Natural killer cell (primary cell): ENCODE results near the gene CENATAC. TPM values are rescaled to one million over a fixed set of nuclear protein-coding genes. Genes with fewer than 3 reads are reported as not detected.

Source experiments
- ATAC-seq, 3 donors: fragments of 150-1000 bp in 2 of 3; fragments of 200-7000 bp in 1 of 3; cut with Tn5 transposase; 1 replicate in 1 of 3; 2 replicates in 2 of 3; pipeline ENCODE4 v1.10.0; 2021; ENCODE audit warnings: mild to moderate bottlenecking in 2 of 3, moderate library complexity in 2 of 3
- DNase-seq, 2 donors: peaks; one replicate each; pipeline versions ENCODE4 v3.0.0 to v3.0.0-alpha.2; 2013 to 2021; ENCODE audit warnings: mixed read lengths in 1 of 2
- H3K27ac ChIP-seq: one replicate; pipeline ENCODE4 v1.5.1; 2013; ENCODE audit warnings: mild to moderate bottlenecking, low read length
- H3K27me3 ChIP-seq: one replicate; pipeline ENCODE4 v1.6.1; 2013; ENCODE audit warnings: low read length; ENCODE audit not compliant: control insufficient read depth, insufficient read depth
- H3K36me3 ChIP-seq: one replicate; pipeline ENCODE4 v1.6.1; 2013; ENCODE audit warnings: low read length; ENCODE audit not compliant: control insufficient read depth, insufficient read depth
- H3K4me1 ChIP-seq: one replicate; pipeline ENCODE4 v1.6.1; 2013; ENCODE audit warnings: low read length; ENCODE audit not compliant: control insufficient read depth, insufficient read depth
- H3K4me3 ChIP-seq: one replicate; pipeline ENCODE4 v1.5.1; 2013; ENCODE audit warnings: low read length
- H3K9me3 ChIP-seq: one replicate; pipeline ENCODE4 v1.6.1; 2013; ENCODE audit warnings: low read length; ENCODE audit not compliant: control insufficient read depth, insufficient read depth
- H3K27ac Mint-ChIP-seq, 2 donors: one replicate each; pipeline ENCODE4 v1.8.0; 2022; ENCODE audit warnings: mild to moderate bottlenecking in 2 of 2, mixed read lengths in 2 of 2, moderate library complexity in 1 of 2
- H3K27me3 Mint-ChIP-seq, 2 donors: one replicate each; pipeline ENCODE4 v1.8.0; 2022; ENCODE audit warnings: low read depth in 2 of 2, mixed read lengths in 2 of 2
- H3K36me3 Mint-ChIP-seq: one replicate; pipeline ENCODE4 v1.8.0; 2022; ENCODE audit warnings: mixed read lengths
- H3K4me1 Mint-ChIP-seq, 2 donors: one replicate each; pipeline ENCODE4 v1.8.0; 2022; ENCODE audit warnings: mixed read lengths in 2 of 2
- H3K4me3 Mint-ChIP-seq: one replicate; pipeline ENCODE4 v1.8.0; 2022; ENCODE audit warnings: mild to moderate bottlenecking, moderate library complexity, mixed read lengths
- H3K9me3 Mint-ChIP-seq, 2 donors: one replicate each; pipeline ENCODE4 v1.8.0; 2022; ENCODE audit warnings: mixed read lengths in 2 of 2
- WGBS: methylation state at CpG from one replicate; pipeline ENCODE4 v1.1.7; 2013; ENCODE audit warnings: missing lambda C conversion rate; ENCODE audit not compliant: insufficient coverage; 5-methylcytosine and 5-hydroxymethylcytosine counted together
- intact Hi-C: fragments of 100-400 bp; cut with micrococcal nuclease; formaldehyde crosslinking; loops from one replicate; pipeline ENCODE4 v1.14.2; 2022
- total RNA-seq, 4 donors: library from RNA; stranded (reverse); fragments of 120-200 nt in 1 of 4; gene quantifications; one replicate each; pipeline versions ENCODE4 v1.2.3 to v1.2.4, GENCODE V29; 2013 to 2022
- TF ChIP-seq, protein P1 (sequence below): fragments of 200-600 bp; IDR thresholded peaks from one replicate; pipeline ENCODE4 v1.8.0; 2022; ENCODE audit warnings: antibody characterized with exemption

CENATAC gene
- total RNA-seq, 3 donors from 2014 or later (not counting 1 experiment from before 2014, with no cell fraction given): 121 to 143 (median 122) TPM

DNA sequence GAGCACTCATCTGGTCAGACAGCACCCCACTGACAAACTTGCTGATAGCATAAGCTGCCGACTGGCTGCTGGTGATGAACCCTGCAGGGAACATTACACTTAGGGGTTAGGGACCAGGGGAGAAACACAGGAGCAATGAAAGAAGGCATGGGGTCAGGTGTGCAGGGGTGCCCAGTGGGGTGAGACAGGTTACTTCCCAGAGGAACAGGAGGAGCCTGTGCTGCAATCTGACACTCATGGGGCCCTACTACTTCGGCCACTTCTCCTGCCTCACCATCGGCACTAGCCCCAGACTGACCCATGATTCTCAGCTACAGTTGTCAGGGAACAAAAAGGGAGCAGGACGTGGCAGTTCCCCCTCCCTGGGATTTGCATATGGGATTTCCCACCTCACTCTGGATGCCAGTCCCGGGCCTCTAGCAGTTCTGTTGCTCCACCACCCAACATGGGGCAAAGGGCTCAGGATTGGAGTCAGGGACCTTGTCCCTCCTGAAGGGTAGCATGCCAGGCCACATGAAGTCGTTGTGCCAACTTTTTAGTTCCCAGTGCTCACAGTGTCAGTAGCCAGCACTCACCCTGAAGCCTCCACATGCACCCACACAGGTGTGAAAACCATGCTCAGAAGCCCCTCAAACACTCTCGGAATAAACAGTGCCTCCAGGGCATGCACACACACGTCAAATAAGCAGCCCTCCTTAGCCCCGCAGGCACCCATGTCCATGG lies 30.6 kb downstream of the CENATAC start:
- H3K36me3 ChIP-seq: peaks cover 23% of the 10 kb centered on the region
- H3K27ac ChIP-seq: no peak overlapping the region
- Mint-ChIP-seq H3K4me1 (peaks cover 6 to 21% of the 10 kb centered on the region in 2 donors), H3K9me3 (no peaks in the 10 kb centered on the region), H3K27me3 (no peaks in the 10 kb centered on the region), H3K27ac (peak overlapping the region in 1 of 2 donors; percentile 85), H3K36me3 (peaks cover 4% of the 10 kb centered on the region), H3K4me3 (peak overlapping the region; percentile 9)
- TF ChIP-seq, protein P1, sequence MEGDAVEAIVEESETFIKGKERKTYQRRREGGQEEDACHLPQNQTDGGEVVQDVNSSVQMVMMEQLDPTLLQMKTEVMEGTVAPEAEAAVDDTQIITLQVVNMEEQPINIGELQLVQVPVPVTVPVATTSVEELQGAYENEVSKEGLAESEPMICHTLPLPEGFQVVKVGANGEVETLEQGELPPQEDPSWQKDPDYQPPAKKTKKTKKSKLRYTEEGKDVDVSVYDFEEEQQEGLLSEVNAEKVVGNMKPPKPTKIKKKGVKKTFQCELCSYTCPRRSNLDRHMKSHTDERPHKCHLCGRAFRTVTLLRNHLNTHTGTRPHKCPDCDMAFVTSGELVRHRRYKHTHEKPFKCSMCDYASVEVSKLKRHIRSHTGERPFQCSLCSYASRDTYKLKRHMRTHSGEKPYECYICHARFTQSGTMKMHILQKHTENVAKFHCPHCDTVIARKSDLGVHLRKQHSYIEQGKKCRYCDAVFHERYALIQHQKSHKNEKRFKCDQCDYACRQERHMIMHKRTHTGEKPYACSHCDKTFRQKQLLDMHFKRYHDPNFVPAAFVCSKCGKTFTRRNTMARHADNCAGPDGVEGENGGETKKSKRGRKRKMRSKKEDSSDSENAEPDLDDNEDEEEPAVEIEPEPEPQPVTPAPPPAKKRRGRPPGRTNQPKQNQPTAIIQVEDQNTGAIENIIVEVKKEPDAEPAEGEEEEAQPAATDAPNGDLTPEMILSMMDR: no peak
- no peaks in the 10 kb centered on the region for H3K27me3 ChIP-seq
- H3K9me3 ChIP-seq: no peaks in the 10 kb centered on the region
- 94% methylated on average over 9 of the region's 9 CpGs for WGBS
- ATAC-seq (no peak), DNase-seq (no peak)
- intact Hi-C loops: no loop called here
- no peak overlapping the region for H3K4me3 ChIP-seq
- H3K4me1 ChIP-seq: peaks cover 13% of the 10 kb centered on the region

DNA sequence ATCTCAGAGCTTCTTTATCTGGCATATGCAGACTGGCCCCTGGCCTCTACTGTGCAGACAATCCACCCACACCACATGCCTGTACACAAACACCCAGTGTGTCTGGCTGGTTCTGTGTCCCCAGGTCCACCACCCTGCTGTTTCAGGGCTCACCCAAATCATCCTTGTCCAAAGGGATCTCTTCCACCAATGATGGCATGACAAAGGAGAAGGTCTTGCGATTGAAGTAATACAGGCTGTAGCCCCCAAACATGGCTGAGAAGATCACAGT lies 31.1 kb downstream of the CENATAC start:
- TF ChIP-seq, protein P1: no peak
- Histone ChIP-seq H3K4me3 (no peak overlapping the region), H3K27ac (no peak overlapping the region)

DNA sequence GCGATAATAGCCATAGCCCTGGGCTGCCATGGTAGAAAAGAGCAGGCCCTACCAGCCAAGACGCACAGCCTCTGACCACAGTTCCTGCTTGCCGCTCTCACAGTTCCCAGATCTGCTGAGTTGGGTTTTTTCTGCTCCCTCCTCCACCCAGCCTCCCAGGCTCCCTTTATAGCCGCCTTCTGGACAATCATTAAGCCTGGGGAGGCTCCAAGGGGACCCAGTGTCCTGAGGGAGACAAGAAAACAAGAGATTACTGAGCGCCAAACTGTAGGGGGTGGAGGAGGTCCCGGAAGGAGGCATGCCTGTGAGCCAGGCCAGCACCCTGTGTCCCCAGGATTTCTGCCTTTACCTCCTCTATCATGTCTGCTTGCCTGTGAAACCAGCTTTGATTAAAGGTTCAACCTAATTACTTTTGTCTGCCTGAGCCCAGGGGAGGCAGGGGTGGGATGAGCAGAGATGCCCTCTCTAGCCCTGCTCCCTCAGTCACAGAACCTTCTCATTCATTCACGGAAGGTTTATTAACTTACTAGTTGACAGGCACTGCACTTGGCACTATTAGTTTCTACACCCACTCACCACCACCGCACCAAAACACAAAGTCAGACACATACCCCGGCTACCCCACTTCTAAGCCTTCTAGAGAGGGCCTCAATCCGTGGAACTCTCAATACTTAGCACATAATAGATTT lies 31.5 kb downstream of the CENATAC start:
- no peak overlapping the region for H3K4me3 ChIP-seq
- peaks cover 13% of the 10 kb centered on the region for H3K4me1 ChIP-seq
- no peak for ATAC-seq
- DNase-seq: peak in 1 of 2 donors; percentile 36
- H3K36me3 ChIP-seq: peaks cover 13% of the 10 kb centered on the region
- no peaks in the 10 kb centered on the region for H3K9me3 ChIP-seq
- intact Hi-C loops: loop anchor here (1.0 to 2.0 kb wide), 4 partner anchors 11 to 65 kb away; partner anchors contain the start of genes CENATAC, HYOU1, RPS25 and TRAPPC4
- Mint-ChIP-seq H3K4me1 (peaks cover 6 to 18% of the 10 kb centered on the region in 2 donors), H3K4me3 (peak overlapping the region; percentile 83), H3K9me3 (no peaks in the 10 kb centered on the region), H3K27ac (peak overlapping the region; percentile 14 to 85), H3K36me3 (no peaks in the 10 kb centered on the region), H3K27me3 (no peaks in the 10 kb centered on the region)
- WGBS: 69% methylated on average over 10 of the region's 10 CpGs
- H3K27me3 ChIP-seq: no peaks in the 10 kb centered on the region
- TF ChIP-seq, protein P1: no peak
- H3K27ac ChIP-seq: peak overlapping the region; percentile 55

More for the DNA sequence above, 31.1 kb downstream of the CENATAC start:
- Histone ChIP-seq H3K9me3 (no peaks in the 10 kb centered on the region), H3K4me1 (peaks cover 13% of the 10 kb centered on the region), H3K27me3 (no peaks in the 10 kb centered on the region), H3K36me3 (peaks cover 18% of the 10 kb centered on the region)
- intact Hi-C loops: no loop called here
- H3K27ac Mint-ChIP-seq: peak overlapping the region in 1 of 2 donors; percentile 85
- DNase-seq (no peak), ATAC-seq (no peak)
- no peaks in the 10 kb centered on the region for H3K27me3 Mint-ChIP-seq
- no peaks in the 10 kb centered on the region for H3K9me3 Mint-ChIP-seq
- WGBS: 100% methylated on average over 1 of the region's 1 CpG
- H3K36me3 Mint-ChIP-seq: no peaks in the 10 kb centered on the region
- H3K4me1 Mint-ChIP-seq: peaks cover 6 to 21% of the 10 kb centered on the region in 2 donors
- peak overlapping the region; percentile 9 for H3K4me3 Mint-ChIP-seq
